Tongue (tissue), 2 donors: Measurements from ENCODE around the gene MRAP2. TPM values are rescaled to one million over a fixed set of nuclear protein-coding genes. Genes with fewer than 3 reads are reported as not detected.
"Not testable (repeated sequence)": the region's sequence is repeated elsewhere in the genome, so short reads cannot be mapped to it uniquely, and the experiment has no call there.

Source experiments
- DNase-seq: peaks from one replicate; pipeline ENCODE4 v3.0.0-alpha.2; 2015
- total RNA-seq: library from RNA; depleted of rRNA; stranded (reverse); fragments of >200 nt; gene quantifications from one replicate; pipeline ENCODE4 v1.2.3, GENCODE V29; 2014

The MRAP2 gene
- total RNA-seq, 1 donor from 2014 or later = 32.9 TPM

DNA sequence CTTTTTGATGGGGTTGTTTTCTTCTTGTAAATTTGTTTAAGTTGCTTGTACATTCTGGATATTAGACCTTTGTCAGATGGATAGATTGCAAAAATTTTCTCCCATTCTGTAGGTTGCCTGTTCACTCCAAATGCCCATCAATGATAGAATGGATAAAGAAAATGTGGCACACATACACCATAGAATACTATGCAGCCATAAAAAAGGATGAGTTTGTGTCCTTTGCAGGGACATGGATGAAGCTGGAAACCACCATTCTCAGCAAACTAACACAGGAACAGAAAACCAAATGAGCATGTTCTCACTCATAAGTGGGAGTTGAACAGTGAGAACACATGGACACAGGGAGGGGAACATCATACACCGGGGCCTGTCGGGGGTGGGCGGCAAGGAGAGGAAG lies 1.6 kb upstream of the MRAP2 start:
- DNase-seq = not testable (repeated sequence)

DNA sequence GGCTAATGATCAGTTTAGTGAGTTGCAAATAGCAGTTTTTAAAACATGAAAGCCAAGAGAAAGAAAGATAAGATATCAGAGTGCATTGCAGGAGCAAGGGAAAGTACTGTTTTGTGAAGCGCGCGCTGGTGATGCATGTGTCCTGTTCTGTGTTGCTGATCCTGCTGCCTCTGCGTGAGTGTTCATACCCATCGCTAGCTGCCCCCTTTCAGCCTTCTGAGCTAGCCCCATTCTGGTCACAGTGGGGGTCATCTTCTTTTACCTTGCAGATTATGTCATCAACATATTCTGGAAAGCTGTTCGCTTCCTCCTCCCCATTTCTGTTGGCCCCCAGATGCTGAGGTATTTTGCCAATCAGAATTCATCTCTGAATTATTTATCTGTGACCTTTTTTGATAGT lies 1.9 kb downstream of the MRAP2 start:
- no peak for DNase-seq

DNA sequence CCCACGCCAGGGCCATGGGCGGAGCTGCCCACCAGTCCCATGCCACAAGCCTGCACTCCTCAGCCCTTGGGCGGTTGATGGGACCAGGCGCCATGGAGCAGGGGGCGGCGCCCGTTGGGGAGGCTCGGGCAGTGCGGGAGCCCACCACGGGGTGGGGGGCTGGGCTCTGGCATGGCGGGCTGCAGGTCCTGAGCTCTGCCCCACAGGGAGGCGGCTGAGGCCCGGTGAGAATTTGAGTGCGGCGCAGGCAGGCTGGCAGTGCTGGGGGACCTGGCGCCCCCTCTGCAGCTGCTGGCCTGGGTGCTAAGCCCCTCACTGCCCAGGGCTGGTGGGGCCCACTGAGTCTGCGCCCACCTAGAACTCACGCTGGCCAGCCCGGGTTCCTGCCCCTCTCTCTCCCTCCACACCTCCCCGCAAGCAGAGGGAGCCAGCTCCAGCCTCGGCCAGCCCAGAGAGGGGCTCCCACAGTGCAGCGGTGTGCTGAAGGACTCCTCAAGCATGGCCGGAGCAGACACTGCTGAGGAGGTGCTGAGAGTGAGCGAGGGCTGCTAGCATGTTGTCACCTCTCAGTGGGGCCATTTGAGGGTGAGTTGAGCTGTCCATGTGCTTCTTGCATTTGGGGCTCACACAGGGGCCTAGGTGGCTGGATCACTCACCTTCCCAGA lies 4.0 kb downstream of the MRAP2 start:
- no peak for DNase-seq

DNA sequence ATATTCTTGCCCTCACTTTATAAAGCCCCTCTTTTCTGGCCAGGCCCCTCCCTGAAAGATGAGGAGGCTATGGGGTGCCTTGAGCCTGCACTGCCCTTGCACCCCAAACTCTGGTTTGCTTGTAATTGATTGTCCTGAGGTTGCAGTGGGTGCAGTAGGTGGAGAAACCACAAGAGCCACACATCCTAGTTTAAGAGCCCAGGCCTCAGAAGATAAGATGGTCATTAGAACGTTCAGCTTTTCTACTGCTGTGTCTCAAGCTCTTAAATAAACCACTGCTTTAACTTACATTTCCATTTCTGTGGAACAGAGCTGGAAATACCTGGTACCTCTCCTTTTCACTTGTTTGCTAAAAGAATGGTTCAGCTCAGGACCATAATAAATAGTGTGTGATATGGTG lies 9.0 kb downstream of the MRAP2 start:
- no peak for DNase-seq

DNA sequence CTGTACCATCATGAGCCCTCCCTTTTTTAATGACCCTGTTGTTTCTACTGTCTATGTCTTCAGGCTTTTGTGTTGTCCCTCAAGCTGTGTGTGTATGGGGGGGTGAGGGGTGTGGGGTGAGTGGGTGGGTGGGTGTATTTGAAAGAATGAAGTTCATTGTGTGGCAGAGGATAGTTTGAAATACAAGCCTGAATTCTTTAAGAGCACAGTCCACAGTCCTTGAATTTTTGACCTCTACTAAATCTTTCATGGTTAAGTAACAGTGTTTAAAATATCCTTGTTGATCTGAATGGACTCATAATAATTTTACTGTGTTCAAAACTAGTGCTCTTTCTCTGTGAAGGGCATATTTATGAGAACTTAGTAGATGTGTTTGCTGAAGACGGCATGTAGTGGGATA lies 10.0 kb downstream of the MRAP2 start:
- no peak for DNase-seq

DNA sequence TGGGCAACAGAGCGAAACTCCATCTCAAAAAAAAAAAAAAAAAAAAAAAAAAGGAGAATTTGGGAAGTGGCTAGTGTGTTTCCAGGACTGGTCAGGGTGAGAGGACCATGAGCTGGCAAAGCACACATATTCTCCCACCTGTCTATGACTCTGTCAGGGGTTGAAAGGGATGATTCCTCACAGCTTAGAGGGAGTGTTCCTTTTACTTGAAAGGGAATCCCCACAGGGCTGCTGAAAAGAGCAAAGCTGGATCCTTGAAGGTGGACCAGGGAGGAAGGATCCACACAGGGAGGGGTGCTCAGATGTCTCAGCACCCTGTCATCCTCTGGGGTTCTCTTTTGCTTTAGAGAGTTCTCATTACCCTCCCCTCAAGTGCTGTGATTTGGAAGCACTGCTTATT lies 13.2 kb downstream of the MRAP2 start:
- DNase-seq = no peak

DNA sequence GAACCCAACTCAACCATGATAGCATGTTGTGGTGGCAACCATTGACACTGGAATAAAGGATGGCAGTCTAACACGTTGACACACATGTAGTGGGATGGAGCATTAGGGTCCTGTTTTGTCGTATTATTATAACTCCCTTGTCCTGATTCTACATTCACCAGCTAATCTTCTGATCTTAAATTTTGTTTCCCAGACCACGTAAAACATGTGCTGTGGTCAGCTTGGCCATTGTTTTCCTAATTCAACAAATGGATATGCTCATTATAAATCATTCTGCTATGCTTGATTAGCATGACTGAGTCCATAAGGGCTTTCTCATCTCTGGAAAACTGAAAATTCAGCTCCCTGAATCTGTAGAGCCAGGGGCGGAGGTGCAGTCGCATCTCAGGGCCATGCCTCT lies 15.0 kb downstream of the MRAP2 start:
- no peak for DNase-seq

DNA sequence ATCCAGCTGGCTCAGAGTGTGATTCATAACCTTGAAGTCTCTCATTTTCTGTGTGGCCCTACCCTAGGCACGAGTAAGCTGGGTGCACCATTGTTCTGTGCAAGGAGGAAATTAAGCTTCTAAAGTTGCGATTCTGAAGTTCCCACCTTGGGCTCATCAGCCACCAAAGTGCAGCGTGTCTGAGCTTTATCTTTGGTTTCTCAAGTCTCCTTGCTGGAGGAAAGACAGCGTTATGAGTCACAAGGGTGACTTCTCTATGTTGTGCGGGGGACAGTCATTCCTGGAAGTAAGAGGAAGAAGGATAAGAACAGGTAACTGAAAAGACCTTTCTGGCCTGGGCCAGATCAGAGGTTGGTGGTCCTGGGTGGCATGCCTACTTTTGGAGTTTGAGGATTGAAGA lies 16.8 kb downstream of the MRAP2 start:
- no peak for DNase-seq

DNA sequence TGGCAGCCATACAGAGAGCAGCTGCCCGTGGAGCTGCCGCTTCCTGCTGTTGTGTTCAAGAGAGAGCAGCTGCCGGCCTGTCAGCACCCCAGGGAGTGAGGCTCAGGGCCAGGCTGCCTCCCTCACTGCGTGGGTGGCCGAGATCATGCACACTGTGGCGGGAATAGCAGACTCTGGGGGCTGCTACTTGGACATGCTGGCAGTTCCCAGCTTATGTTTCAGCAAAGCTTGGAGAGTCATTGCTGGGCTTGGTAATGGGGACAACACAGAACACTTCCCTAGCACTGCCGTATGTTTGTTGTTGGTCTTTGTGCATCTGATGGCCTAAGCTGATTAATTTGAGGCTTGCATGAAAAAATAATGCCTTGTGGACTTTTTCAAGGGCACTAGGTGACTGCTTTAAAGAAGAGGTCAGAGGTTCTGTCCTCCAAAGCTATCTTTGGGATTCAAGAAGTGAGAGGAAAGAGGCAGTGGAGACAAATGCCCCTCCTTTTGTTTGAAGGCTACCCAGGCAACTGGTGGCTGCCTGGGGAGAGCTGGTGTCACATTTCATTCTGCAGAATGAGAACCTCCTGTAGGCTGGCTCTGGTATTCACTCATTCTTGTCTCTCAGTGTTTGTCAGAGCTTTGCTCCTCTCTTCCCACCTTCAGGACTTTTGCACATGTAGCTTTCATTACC lies 18.8 kb downstream of the MRAP2 start:
- peak; percentile 97 for DNase-seq

DNA sequence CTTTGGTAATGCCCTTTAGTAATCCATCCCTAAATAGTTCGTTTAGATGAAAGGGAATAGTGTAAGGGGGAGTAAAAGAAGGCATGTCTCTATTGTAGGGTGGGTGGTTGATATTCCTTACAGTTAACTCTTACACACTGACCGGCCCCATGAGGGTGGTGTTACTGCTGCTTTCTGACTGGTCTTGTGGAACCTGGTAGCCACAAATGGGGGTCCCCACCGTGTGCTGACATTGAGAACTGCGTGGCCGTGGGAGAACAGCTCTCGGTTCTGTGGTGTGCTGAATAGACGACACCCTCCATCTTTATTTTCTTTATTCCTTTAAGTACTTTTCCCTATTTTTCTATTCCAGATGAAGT lies 19.3 kb downstream of the MRAP2 start:
- no peak for DNase-seq

DNA sequence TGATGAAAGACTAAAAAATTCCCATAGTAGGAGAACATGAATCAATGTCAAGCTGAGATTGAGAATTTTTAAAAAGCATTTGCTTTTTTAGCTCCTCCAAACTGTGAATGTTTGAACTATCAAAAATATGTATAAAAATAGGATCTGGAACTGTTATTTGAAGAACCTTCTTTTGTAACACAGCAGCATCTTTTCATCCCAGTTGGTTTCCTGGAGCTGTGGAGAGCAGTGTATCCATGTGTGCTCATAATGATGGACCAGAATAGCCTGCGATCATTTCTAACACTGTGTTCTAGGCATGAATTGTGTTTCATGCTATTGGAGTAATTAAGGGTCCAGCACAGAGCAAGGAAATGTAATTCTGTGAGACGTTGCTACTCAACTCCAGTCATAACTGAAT lies 22.1 kb downstream of the MRAP2 start:
- DNase-seq = no peak

DNA sequence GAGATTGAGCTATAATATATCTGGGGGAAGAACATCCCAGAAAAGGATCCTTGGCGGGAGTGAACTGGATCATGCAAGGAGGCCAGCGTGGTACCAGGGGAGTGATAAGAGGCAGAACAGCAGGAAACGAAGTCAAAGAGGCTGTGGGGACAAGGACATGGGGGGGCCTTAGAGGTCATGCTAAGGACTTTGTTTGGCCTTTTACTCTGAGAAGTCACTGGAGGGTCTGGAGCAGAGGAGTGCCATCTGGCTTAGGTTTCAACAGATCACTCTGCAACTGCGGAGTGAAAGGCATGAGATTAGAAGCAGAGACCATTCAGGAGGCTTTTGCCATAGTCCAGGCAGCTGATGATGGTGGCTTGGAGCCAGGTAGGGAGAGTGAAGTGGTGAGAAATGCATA lies 24.3 kb downstream of the MRAP2 start:
- DNase-seq = peak; percentile 50

DNA sequence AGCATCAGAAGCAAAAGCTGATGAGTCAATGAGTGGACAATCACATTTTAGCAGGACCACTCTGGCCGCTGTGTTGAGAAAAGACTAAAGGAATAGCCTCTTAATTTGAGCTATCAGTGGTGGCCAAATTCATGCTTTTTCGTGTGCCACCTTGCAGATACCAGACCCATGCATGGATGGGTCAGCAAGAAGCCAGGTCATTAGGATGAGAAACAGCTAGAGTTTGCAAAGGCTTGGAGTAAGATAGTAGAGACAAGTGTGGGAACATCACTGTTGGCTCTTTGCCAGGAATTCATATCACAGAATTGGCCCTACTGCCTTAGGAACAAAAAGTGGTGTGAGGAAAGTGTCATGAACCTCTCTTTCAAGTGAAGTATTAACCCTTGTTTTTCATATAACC lies 25.5 kb downstream of the MRAP2 start:
- peak; percentile 57 for DNase-seq

DNA sequence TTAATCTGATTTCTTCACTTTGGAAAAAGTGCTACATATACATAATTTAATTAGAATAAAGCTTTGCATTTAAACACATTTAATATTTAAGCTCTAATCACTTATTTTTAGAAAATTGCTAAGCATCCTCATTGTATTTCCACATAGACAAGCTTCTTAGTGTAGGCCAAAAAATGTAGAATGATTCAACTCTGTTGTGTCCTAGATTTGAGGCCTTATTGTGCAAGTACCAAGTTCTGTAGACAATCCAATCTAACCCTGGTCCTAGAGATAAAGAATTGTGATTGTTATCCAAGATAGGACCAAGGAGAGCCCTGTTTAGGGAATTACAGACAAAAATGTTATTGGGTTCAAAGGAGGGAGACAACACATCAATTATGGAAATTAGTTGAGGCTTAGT lies 27.6 kb downstream of the MRAP2 start:
- no peak for DNase-seq

DNA sequence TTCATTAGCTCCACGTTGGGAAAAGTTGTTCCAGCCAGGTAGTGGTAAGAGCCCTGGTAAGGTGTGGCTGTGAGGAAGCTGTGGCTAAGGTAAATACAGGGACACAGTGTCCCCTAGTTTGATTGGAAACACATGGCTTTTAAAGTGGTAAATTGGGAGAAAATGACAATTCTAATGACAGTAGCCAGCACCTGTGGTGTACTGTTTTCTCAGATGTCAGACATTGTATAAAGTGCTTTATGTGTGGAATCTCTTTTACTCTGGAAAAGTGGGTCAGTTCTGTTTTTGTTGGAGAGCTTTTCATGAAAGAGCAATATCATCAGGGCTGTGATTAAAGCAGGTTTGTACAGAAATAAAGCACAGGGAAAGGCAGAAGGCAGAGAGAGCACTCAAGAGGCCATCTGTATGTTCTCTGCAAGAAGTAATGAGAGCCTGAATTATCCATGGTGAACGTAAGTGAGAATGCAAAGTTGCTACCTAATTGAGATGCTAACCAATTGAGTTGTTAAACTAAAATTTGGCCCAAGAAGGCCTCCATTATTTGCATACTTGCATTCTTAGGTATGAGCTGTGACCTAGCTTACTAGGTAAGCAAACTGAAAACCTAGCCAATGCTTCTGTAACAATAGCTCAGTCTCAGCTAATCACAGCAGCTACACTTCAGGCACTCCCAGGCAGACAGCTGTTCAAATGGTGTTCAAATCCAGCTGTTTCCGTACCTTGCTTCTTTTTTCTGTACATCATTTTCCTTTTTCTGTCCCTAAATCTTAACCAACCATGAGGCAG lies 28.2 kb downstream of the MRAP2 start:
- DNase-seq = no peak

DNA sequence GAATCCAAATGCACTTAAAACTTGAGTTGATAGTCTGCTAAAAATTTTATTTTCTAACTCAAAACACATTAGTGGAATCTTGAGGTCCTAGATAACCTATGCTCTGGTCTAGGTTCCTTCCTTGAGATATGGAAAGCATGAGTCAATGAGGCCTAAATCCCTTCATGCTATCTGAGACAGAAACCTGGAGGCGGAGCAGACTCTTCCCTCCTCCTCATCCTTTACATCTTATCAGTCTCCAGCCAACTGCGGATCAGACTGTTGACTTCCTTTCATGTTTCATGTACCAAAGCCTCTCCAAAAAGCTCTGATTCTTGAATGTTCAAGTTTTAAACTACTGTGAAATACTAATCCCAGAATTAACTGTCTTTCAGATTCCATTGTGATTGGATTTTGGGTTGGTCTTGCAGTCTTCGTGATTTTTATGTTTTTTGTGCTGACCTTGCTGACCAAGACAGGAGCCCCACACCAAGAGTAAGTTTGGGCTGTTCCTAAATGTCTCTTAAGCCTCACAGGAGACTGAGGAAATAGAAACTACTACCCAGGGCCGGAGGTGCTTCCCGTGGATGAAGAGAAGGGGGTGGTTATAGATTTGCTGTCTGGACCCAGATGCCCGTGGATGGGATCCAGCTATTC lies 29.1 kb downstream of the MRAP2 start:
- no peak for DNase-seq

DNA sequence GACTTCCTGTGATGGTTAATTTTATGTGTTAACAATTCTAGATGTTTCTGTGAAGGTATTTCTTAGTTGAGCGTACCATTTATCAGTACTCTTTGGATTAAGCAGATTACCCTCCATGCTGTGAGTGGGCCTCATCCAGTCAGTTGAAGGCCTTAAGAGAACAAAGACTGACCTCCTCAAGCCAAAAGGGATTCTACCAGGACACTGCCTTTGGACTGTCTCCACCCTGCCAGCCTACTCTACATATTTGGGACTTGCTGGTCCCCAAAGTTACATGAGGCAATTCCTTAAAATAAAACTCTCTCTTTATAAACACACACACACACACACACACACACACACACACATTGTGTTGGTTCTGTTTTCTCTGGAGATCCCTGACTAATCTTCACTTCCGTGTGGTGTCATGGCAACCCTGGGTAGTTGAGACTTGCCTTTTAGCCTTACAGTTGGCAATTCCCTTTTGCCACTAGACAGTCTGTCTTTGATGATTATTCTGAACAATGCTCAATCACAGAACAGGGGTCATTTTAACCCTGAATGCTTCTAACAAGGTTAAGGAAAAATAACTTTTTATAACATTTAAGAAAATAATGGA lies 32.2 kb downstream of the MRAP2 start:
- peak; percentile 63 for DNase-seq

DNA sequence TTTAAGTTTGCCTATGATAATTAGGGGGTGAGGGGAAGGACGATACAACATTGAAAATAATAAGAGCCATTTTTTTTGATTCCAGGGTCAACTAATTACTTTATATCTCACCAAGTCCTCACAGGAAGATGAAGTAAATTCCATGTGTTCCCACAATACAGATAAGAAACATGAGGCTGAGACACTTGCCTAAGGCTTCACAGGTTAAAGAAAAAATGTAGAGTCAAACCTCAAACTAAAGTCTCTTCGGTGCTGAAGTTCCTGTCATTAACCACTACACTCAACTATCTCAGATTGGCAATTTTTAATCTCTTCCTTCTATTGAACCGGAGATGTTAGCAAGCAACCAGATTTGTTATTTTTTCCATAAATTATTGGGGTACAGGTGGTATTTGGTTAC lies 33.0 kb downstream of the MRAP2 start:
- DNase-seq = no peak

DNA sequence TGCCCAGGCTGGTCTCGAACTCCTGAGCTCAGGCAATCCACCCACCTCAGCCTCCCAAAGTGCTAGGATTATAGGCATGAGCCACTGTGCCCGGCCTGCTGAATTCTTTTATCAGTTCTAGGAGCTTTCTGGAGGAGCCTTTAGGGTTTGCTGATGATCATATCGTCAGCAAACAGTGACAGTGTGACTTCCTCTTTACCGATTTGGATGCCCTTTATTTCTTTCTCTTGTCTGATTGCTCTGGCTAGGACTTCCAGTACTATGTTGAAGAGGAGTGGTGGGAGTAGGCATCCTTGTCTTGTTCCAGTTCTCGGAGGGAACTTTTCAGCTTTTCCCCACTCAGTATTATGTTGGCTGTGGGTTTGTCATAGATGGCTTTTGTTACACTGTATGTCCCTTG lies 35.3 kb downstream of the MRAP2 start:
- DNase-seq = not testable (repeated sequence)

DNA sequence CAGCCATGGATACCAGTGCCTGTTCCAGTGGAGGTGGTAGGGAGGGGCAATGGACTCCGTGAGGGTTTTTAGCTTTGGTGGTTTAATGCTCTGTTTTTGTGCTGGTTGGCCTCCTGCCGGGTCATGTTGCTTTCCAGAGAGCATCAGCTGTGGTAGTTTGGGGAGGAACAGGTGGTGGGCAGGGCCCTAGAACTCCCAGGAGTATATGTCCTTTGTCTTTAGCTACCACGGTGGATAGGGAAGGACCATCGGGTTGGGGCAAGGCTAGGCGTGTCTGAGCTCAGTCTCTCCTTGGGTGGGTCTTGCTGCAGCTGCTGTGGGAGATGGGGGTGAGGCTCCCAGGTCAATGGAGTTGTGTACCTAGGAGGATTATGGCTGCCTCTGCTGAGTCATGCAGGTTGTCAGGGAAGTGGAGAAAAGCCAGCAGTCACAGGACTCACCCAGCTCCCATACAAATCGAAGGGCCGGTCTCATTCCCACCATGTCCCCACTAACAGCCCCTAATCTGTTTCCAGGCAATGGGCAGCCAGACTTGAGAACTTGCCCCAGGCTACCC lies 38.9 kb downstream of the MRAP2 start:
- DNase-seq = peak; percentile 74

DNA sequence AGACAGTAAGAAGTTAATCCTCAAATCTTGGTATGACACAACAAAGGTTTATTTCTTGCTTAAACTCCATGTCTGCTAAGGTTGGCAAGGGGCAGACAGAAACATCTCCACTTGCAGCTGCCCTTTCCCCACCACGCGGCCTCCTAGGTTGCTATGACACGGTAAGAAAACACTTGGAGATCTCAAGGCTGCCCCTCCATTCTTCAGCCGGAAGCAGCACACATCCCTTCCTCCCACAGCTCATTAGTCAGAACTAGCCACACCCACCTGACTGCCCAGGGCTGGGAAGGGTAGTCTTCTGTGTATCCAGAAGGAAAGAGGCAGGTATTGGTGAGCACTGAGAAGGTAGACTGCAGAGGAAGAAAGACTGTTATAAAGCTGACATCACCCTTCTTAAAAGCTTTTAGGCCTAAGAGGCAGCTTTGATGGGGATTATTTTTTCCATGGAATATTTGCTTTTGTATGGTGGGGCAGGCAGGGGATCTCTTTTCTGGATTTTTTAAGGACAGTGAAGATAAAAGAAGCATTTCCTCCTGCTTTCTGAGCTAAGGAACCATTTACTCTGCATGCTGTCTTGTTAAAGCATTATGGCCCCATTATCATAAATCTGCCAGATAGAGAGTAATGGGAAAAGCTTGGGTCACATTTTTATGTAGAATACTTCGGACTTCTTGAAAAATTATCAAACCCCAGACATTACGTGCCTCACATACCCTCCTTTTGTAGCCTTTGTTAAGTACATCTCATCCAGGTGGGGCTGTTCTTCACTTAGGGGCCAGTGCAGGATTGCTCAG lies 41.6 kb downstream of the MRAP2 start:
- peak; percentile 84 for DNase-seq

DNA sequence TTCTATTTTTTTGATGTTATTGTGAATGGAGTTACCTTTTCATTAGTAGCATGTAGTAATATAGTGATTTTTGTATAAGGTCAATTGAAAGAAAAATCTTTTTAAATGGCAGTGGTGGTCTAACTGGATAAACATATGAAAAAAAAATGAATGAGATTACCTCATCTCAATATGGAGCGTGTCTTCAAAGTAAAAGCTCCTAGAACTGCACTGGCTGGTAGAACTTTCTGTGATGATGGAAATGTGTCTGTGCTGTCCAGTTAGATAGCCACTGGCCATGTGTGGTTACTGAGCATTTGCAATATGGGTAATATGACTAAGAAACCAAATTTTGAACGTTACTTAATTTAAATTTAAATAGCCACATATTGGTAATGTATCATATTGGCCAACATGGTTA lies 44.1 kb downstream of the MRAP2 start:
- DNase-seq = no peak
